ENCODE measurements around the gene POLD3.

- TF ChIP-seq EP300 (IDR thresholded peaks at IDR 0.05) (no peak), CTCF (IDR thresholded peaks at IDR 0.05) (no peak)
Measured at GRCh38 chr11:74615311-74615710, 22.9 kb downstream of the POLD3 start.

Measured in upper lobe of left lung (tissue), 4 donors.